ENCODE results near the gene SMAD6.

The SMAD6 gene

DNA sequence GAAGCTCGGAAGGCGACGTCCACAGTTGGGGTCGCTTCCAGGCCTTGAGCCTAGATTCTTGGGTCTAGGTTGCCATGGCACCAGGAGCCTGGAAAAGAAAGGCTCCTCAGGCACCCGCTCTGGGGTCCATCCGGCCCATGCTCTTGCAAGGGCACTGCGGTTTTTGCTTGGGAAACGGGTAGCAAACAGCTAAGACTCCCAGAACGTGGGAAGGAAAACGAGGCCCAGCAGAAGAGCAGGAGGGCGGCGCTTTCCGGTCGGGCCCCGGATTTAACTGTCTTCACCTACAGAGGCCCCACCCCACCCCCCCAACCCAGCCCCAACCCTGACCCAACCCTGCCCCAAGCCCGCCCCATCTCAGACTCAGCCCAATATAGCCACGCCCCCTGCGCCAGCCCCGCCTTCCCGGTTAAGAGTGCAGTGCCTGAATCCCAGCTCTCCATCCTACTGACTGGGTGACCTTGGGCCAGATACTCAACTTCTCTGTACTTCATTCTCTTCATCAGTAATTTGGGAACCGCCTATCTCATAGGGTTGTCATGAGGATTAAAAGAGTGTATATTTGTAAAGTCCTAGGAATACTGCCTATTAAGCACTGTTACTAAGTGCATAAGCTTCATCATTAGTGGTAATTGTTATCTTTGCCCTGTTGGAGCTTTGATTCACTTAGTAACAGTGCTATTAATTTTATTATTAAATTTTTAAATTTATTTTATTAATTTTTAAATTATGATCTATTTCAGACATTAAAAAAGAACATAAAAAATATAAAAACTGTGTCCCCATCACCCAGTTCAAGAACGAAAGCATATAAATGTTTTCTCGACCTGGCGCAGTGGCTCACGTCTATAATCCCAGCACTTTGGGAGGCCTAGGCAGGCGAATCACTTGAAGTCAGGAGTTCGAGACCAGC is 28.4 kb upstream of the SMAD6 start:
- H3K4me3 ChIP-seq (ENCODE audit: low read depth, low read length), result no peak overlapping the region
- DNase-seq (ENCODE audit: low read depth), result peak; percentile 63
- TF ChIP-seq, protein P1, sequence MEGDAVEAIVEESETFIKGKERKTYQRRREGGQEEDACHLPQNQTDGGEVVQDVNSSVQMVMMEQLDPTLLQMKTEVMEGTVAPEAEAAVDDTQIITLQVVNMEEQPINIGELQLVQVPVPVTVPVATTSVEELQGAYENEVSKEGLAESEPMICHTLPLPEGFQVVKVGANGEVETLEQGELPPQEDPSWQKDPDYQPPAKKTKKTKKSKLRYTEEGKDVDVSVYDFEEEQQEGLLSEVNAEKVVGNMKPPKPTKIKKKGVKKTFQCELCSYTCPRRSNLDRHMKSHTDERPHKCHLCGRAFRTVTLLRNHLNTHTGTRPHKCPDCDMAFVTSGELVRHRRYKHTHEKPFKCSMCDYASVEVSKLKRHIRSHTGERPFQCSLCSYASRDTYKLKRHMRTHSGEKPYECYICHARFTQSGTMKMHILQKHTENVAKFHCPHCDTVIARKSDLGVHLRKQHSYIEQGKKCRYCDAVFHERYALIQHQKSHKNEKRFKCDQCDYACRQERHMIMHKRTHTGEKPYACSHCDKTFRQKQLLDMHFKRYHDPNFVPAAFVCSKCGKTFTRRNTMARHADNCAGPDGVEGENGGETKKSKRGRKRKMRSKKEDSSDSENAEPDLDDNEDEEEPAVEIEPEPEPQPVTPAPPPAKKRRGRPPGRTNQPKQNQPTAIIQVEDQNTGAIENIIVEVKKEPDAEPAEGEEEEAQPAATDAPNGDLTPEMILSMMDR (IDR thresholded peaks at IDR 0.05; ENCODE audit: insufficient read depth, low read depth, low read length, missing control alignments), result no peak

DNA sequence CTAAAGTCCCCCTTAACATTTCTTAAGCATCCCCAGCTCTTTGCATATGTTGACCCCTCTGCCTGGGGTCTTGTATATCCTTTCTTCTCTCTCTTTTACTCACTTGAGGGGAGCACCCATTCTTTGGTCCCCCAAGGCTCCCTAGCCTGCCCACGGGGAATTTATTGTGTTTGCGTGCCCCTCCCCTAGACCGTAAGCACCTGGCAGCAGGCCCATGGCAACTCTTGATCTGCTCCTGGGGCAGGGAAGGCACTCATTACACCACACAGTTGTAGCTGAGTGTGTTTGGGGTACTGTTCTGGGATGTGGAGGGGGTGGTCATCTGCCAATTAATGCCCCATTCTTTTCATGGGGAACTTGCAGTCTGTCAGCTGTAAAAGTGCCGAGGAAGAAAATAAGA is 27.3 kb upstream of the SMAD6 start:
- TF ChIP-seq, protein P1 (IDR thresholded peaks at IDR 0.05; ENCODE audit: insufficient read depth, low read depth, low read length, missing control alignments), result no peak
- no peak for DNase-seq (ENCODE audit: low read depth)
- no peak overlapping the region for H3K4me3 ChIP-seq (ENCODE audit: low read depth, low read length)

DNA sequence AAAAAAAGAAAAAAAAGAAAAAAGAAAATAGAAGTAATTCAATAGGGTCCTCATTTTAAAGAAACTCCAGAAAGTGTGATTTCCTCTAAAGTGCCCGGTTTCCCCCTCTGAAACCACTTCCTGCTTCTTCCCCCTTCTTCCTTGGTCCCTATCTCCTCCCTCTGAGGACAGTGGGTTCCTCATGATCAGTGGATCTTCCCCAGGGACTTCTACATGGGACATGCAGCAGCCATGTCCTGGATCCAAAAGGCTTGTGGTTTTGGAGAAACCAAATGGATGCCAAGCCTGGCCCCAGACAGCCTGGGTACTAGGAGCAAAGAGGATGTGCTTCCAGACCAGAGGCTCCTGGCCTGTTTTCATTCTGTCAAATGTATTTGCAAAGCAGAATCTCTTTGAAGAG is 26.6 kb upstream of the SMAD6 start:
- TF ChIP-seq, protein P1 (IDR thresholded peaks at IDR 0.05; ENCODE audit: insufficient read depth, low read depth, low read length, missing control alignments), result no peak
- no peak overlapping the region for H3K4me3 ChIP-seq (ENCODE audit: low read depth, low read length)
- DNase-seq (ENCODE audit: low read depth), result no peak

DNA sequence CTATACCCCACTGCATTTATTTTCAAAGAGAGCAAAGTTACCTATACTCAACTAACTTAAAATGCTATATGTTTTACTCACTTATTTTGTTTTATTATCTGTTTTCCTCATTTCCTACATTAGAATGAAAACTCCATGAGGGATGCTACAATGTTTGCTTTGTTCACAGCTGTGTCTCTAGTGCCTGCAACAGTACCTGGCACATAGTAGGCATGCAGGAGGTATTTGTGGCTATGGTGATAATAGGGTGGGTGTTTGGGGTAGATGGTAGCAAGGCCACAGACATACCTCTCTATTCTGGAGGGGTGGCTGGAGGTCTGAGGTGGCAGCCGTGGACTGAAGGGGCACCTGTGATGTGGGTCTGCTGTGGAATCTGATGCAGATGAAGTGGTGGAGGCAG is 24.7 kb upstream of the SMAD6 start:
- DNase-seq (ENCODE audit: low read depth), result no peak
- no peak overlapping the region for H3K4me3 ChIP-seq (ENCODE audit: low read depth, low read length)
- TF ChIP-seq, protein P1 (IDR thresholded peaks at IDR 0.05; ENCODE audit: insufficient read depth, low read depth, low read length, missing control alignments), result no peak

DNA sequence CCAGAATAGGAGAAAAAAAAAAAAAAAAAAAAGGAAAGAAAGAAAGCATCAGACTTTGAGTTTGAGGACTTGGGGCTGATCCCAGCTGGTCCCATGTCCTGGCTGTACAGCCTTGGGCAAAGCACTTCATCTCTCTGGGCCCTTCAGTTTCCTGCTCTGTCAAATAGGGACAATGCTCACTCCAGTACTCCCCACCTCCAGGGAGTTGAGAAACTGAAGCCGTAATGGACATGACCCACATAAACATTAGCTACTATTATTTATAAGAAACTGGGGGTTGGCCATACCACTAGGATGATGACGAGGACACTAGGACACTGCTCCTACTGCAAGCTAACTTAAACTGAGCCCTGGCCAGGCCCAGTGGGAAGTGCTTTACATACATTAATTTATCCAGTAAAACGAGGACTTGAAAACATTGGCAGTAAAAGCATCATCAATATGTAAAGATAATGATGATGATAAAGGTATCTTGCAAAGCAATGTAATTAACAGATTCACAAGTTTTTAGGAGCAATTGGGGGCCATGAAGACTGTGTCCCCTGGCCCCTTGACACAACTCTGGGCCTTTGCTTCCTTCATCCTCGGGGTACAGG is 22.9 kb upstream of the SMAD6 start:
- TF ChIP-seq, protein P1 (IDR thresholded peaks at IDR 0.05; ENCODE audit: insufficient read depth, low read depth, low read length, missing control alignments), result no peak
- no peak for DNase-seq (ENCODE audit: low read depth)
- no peak overlapping the region for H3K4me3 ChIP-seq (ENCODE audit: low read depth, low read length)

DNA sequence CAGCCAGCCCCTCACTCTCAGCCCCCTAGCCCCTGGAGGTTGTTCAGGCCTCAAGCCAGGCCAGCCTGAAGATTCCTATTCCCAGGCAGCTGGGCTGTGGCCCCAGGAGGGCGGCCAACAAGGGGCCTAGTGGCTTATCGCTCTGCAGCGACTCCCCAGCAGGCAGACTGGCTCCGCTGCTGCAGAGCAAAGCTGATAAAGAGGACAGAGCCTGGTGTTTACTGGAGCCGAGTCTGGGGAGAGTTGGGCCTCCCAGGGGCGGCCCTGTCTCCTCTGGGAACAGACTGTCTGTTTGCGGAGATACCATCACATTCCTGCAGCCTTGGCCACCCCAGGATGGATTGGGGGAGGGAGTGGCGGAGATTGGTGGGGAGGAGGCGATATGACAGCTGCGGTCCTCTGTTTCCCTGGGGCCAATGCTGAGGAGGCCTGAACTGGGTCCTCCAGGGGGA is 22.4 kb upstream of the SMAD6 start:
- DNase-seq (ENCODE audit: low read depth), result no peak
- no peak overlapping the region for H3K4me3 ChIP-seq (ENCODE audit: low read depth, low read length)
- TF ChIP-seq, protein P1 (IDR thresholded peaks at IDR 0.05; ENCODE audit: insufficient read depth, low read depth, low read length, missing control alignments), result no peak

All from GM12865 (cell line).